RWPE2 (cell line): ENCODE data around the gene FBXL7.

ENCODE experiments used
- ATAC-seq: fragments of 200-7000 bp; cut with Tn5 transposase; 3 replicates; pipeline ENCODE4 v1.9.1; 2021; ENCODE audit warnings: low read depth
- DNase-seq: peaks from one replicate; pipeline ENCODE4 v3.0.0-alpha.2; 2020; ENCODE audit warnings: low spot score
- H3K27ac ChIP-seq: fragments of 450-650 bp; 2 replicates; pipeline ENCODE4 v1.5.1; 2017; ENCODE audit warnings: mild to moderate bottlenecking; ENCODE audit not compliant: poor library complexity, severe bottlenecking
- H3K27me3 ChIP-seq: fragments of 250-450 bp; sonication (Bioruptor Pico); 2 replicates; pipeline ENCODE4 v1.5.1; 2021; ENCODE audit warnings: mild to moderate bottlenecking, moderate library complexity; ENCODE audit not compliant: insufficient read depth, poor library complexity, severe bottlenecking
- H3K36me3 ChIP-seq: fragments of 250-450 bp; sonication (Bioruptor Pico); 2 replicates; pipeline ENCODE4 v1.5.1; 2020; ENCODE audit warnings: low read depth, mild to moderate bottlenecking, moderate library complexity
- H3K4me1 ChIP-seq: fragments of 250-450 bp; sonication (Bioruptor Pico); 2 replicates; pipeline ENCODE4 v1.5.1; 2021; ENCODE audit warnings: mild to moderate bottlenecking, moderate library complexity; ENCODE audit not compliant: insufficient read depth, poor library complexity, severe bottlenecking
- H3K4me3 ChIP-seq: fragments of 250-450 bp; sonication (Bioruptor Pico); 2 replicates; pipeline ENCODE4 v1.5.1; 2021; ENCODE audit warnings: mild to moderate bottlenecking, moderate library complexity; ENCODE audit not compliant: severe bottlenecking
- H3K9me3 ChIP-seq: fragments of 250-450 bp; sonication (Bioruptor Pico); 2 replicates; pipeline ENCODE4 v1.5.1; 2021; ENCODE audit warnings: mild to moderate bottlenecking, moderate library complexity; ENCODE audit not compliant: severe bottlenecking
- CTCF ChIP-seq: fragments of 450-650 bp; IDR thresholded peaks from one replicate; pipeline ENCODE4 v1.5.1; 2017; ENCODE audit warnings: mild to moderate bottlenecking, moderate library complexity; ENCODE audit not compliant: poor library complexity, severe bottlenecking

Gene FBXL7

GRCh38 chr5:15476977-15477376 lies 23.0 kb upstream of the FBXL7 start:
- TF ChIP-seq CTCF, result no peak
- Histone ChIP-seq H3K4me1 (no peaks in the 10 kb centered on the region), H3K36me3 (no peaks in the 10 kb centered on the region), H3K4me3 (no peak overlapping the region), H3K27ac (no peak overlapping the region), H3K27me3 (no peaks in the 10 kb centered on the region), H3K9me3 (no peaks in the 10 kb centered on the region)
- DNase-seq, result no peak
- no peak for ATAC-seq

GRCh38 chr5:15480436-15480835 lies 19.5 kb upstream of the FBXL7 start:
- H3K27me3 ChIP-seq, result no peaks in the 10 kb centered on the region
- H3K36me3 ChIP-seq, result no peaks in the 10 kb centered on the region
- no peak for DNase-seq
- H3K4me1 ChIP-seq, result no peaks in the 10 kb centered on the region
- no peaks in the 10 kb centered on the region for H3K9me3 ChIP-seq
- ATAC-seq, result no peak
- no peak overlapping the region for H3K27ac ChIP-seq
- no peak overlapping the region for H3K4me3 ChIP-seq
- no peak for TF ChIP-seq CTCF

DNA sequence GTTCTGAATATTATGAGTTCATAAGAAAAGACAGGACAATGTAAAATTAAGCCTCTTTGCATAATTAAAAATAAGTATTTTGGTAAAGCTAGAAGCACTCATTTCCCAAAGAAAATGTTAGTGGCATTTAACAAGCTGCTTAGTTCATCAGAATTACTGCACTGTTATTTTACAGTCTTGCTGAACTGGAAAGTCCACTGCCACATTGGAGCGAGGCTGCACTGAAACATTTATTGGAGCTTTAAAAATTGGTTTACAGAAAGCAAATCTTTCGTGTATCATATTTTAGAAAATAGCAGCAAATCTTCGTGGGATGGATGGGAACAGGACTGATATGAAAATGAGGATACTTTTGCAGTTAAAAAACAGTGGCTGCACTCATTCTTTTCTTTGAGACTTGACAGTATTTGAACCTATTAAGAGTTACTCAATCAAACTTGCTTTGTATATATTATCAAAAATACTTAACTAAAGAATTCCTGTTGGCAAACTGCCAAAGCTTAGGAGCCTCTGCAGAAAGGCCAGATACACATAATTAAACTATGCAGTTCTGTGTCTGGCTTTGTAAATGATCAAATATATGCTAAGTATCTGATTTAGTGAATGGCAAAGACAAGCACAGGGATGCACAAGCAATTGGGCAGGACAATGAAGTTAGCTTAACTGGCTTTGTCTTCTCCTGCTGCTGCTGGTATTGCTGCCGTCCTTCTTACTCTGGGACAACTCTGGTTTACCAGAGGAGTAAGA lies 16.5 kb upstream of the FBXL7 start:
- TF ChIP-seq CTCF, result no peak
- Histone ChIP-seq H3K27ac (no peak overlapping the region), H3K4me3 (no peak overlapping the region), H3K27me3 (no peaks in the 10 kb centered on the region), H3K36me3 (no peaks in the 10 kb centered on the region), H3K9me3 (no peaks in the 10 kb centered on the region), H3K4me1 (no peaks in the 10 kb centered on the region)
- DNase-seq, result no peak
- ATAC-seq, result no peak

DNA sequence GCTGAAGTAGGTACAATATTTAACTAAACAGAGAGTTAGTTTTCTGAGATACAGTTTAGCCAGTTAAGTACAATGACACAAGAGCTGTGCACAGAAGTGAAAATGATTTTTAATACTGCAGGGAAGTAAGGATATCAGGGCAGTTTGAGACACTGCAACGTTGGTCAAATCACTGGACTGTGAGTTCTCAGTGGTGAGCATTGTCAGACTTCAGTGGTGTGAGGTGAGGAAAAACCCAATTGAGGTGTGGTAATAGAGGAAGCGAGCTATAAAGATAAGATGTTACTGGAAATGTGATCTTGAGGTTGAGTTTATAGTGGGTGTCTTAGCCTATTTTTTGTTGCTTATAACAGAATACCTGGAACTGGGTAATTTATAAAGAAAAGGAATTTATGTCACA lies 12.8 kb upstream of the FBXL7 start:
- no peak for TF ChIP-seq CTCF
- Histone ChIP-seq H3K36me3 (no peaks in the 10 kb centered on the region), H3K9me3 (no peaks in the 10 kb centered on the region), H3K4me1 (no peaks in the 10 kb centered on the region), H3K27ac (no peak overlapping the region), H3K27me3 (no peaks in the 10 kb centered on the region), H3K4me3 (no peak overlapping the region)
- DNase-seq (no peak), ATAC-seq (no peak)

DNA sequence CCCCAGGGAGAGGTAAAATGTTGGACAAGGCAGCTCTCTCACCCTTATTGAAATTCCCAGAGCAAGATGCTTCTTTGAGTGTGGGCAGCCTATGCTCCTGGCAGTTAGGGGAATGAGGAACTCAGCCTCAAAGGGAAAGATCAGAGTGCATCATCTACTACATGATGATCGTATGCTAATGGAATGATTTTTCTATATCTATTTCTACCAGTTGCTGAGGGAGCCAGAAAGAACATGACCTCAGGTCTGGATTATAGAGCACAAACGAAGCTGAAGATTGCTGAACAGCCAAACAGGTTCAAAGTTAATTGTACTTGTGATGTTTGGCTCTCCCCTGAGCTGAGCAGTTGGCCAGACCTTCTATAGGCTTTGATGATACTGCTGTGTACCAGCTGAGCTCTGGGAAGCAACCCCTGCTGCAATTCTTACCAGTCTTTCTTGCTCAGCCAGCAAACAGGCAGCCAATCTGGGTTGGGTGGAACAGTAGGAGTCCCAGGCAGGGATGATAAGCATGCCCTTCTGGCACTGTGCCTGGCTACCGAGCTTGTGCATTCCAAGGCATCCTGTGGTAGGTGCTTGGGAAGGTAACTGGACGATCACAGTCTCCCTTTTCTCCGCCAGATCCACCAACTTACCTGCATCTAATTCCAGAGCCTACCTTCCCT lies 10.3 kb upstream of the FBXL7 start:
- no peak for TF ChIP-seq CTCF
- Histone ChIP-seq H3K27me3 (no peaks in the 10 kb centered on the region), H3K27ac (no peak overlapping the region), H3K4me3 (no peak overlapping the region), H3K4me1 (no peaks in the 10 kb centered on the region), H3K36me3 (no peaks in the 10 kb centered on the region), H3K9me3 (no peaks in the 10 kb centered on the region)
- DNase-seq (no peak), ATAC-seq (no peak)
